ENCODE measurements around the gene FRS3.

Gene FRS3

DNA sequence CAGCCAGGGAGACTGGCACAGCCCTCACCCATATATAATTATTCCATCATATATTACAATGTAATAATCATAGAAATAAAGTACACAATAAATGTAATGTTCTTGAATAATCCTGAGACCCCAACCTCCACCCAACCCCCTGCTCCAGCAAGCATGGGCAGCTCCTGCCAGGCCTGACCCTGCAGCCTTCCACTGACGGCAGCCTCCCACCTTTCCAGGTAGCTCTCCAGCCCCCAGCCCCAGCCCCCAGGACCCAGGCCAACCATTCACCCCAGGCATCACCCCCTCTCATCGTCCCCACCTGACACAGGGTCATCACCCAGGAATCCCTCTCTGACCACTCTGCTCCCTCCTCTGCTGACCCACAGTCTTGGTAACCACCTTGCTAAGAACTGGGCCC lies 58.9 kb downstream of the FRS3 start:
- H3K27me3 Mint-ChIP-seq: no peaks in the 10 kb centered on the region
- DNase-seq: no peak
- no peaks in the 10 kb centered on the region for H3K9me3 Mint-ChIP-seq
- peaks cover 46% of the 10 kb centered on the region for H3K4me1 Mint-ChIP-seq
- no peak overlapping the region for H3K4me3 Mint-ChIP-seq
- no peak overlapping the region for H3K27ac Mint-ChIP-seq
- no peak for ATAC-seq

GRCh38 chr6:41720262-41720620 lies 59.5 kb downstream of the FRS3 start:
- Mint-ChIP-seq H3K9me3 (no peaks in the 10 kb centered on the region), H3K4me1 (peaks cover 50% of the 10 kb centered on the region), H3K27ac (peak overlapping the region in 1 of 2 donors; percentile 22), H3K4me3 (no peak overlapping the region), H3K27me3 (no peaks in the 10 kb centered on the region)
- ATAC-seq (no peak), DNase-seq (no peak)
